Measurements from ENCODE around the gene CD6. TPM values are rescaled to one million over a fixed set of nuclear protein-coding genes. Genes with fewer than 3 reads are reported as not detected.

Gene CD6
- total RNA-seq, 6 experiments from 2014 or later, result 0.29 to 2.4 (median 0.52) TPM

DNA sequence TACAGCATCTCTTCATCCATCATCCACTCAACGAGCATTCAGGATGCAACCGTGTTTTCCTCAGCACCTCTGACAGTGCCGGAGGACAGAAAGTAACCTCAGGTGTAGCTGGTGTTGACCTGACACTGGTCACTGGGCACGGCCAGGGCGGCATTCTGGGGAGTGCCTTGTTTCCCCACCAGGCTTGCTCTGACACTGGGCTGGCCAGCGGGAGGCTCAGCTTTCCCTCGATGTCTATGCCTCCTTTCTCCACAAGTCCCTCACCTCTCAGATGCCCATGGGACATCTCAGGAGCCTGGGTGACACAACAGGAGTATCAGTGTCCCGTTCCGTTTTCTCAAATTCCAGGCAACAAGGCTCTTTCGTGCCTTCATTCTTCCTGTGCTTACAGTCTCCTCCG, 28.9 kb downstream of the CD6 start:
- Histone ChIP-seq H3K36me3 (no peaks in the 10 kb centered on the region), H3K27ac (no peak overlapping the region), H3K4me3 (no peak overlapping the region), H3K27me3 (no peaks in the 10 kb centered on the region), H3K9me3 (no peaks in the 10 kb centered on the region), H3K4me1 (no peaks in the 10 kb centered on the region)
- TF ChIP-seq, protein P1, sequence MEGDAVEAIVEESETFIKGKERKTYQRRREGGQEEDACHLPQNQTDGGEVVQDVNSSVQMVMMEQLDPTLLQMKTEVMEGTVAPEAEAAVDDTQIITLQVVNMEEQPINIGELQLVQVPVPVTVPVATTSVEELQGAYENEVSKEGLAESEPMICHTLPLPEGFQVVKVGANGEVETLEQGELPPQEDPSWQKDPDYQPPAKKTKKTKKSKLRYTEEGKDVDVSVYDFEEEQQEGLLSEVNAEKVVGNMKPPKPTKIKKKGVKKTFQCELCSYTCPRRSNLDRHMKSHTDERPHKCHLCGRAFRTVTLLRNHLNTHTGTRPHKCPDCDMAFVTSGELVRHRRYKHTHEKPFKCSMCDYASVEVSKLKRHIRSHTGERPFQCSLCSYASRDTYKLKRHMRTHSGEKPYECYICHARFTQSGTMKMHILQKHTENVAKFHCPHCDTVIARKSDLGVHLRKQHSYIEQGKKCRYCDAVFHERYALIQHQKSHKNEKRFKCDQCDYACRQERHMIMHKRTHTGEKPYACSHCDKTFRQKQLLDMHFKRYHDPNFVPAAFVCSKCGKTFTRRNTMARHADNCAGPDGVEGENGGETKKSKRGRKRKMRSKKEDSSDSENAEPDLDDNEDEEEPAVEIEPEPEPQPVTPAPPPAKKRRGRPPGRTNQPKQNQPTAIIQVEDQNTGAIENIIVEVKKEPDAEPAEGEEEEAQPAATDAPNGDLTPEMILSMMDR (IDR thresholded peaks at IDR 0.05), result no peak
- no peak for TF ChIP-seq POLR2A (IDR thresholded peaks at IDR 0.05)
- ATAC-seq (no peak), DNase-seq (peak in 1 of 3 donors; percentile 35)
- intact Hi-C loops (cut with DNase I), result no loop called here
- 64% methylated on average over 8 of the region's 11 CpGs for WGBS (ENCODE audit: insufficient coverage, low coverage, low lambda C conversion rate, missing lambda C conversion rate)

DNA sequence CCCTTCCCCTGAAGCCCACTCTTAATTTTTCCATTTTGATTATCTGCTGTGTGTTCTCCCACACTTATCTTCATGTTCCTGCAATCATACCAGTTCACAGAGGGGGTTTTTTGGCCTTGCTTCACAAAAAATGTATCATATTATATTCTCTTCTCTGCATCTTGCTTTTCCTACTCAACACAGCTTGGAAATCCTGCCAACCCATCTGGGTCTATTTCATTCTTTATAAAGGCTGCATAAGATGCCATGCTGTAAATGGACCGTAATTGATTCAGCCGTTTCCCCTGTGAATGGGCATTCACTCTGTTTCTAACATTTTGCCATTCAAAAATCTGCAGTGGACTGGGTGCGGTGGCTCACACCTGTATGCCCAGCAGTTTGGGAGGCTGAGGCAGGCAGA, 30.5 kb downstream of the CD6 start:
- Histone ChIP-seq H3K36me3 (no peaks in the 10 kb centered on the region), H3K27ac (no peak overlapping the region), H3K9me3 (no peaks in the 10 kb centered on the region), H3K4me1 (no peaks in the 10 kb centered on the region), H3K4me3 (no peak overlapping the region), H3K27me3 (peaks cover 0 to 4% of the 10 kb centered on the region in 2 donors)
- WGBS (ENCODE audit: insufficient coverage, low coverage, low lambda C conversion rate, missing lambda C conversion rate), result 93% methylated on average over 3 of the region's 3 CpGs
- ATAC-seq (no peak), DNase-seq (no peak)
- intact Hi-C loops (cut with DNase I), result no loop called here
- no peak for TF ChIP-seq POLR2A (IDR thresholded peaks at IDR 0.05)
- TF ChIP-seq, protein P1 (IDR thresholded peaks at IDR 0.05), result no peak

GRCh38 chr11:61002598-61002997, 31.1 kb downstream of the CD6 start:
- peak in 1 of 3 donors; percentile 13 for DNase-seq
- H3K4me3 ChIP-seq, result no peak overlapping the region
- intact Hi-C loops (cut with DNase I), result no loop called here
- 66% methylated on average over 7 of the region's 7 CpGs for WGBS (ENCODE audit: insufficient coverage, low coverage, low lambda C conversion rate, missing lambda C conversion rate)
- H3K36me3 ChIP-seq, result no peaks in the 10 kb centered on the region
- no peak overlapping the region for H3K27ac ChIP-seq
- H3K4me1 ChIP-seq, result peaks cover 0 to 5% (median 0%) of the 10 kb centered on the region in 4 donors
- no peak for TF ChIP-seq POLR2A (IDR thresholded peaks at IDR 0.05)
- TF ChIP-seq, protein P1 (IDR thresholded peaks at IDR 0.05), result no peak
- H3K9me3 ChIP-seq, result no peaks in the 10 kb centered on the region
- no peak for ATAC-seq
- peaks cover 0 to 10% of the 10 kb centered on the region in 2 donors for H3K27me3 ChIP-seq

DNA sequence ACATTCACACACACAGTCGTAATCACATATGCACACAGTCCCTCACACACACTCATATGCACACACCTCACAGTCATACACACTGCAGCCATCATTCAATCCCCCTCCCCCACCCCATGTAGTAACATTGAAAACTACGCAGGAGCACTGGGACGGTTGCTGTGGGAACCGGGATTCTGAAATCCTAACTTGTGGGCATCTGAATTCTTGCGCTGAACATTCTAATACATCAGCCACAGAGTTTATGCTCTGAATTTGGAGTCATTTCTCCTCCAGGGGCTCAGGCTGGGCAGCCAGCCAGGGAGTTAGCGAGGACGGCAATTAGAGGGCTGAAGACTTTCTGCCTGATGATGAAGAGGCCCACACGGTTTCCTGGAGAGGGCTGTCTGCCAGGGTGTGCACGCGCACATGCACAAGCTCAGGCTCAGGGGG, 32.7 kb downstream of the CD6 start:
- H3K27me3 ChIP-seq, result peaks cover 0 to 18% of the 10 kb centered on the region in 2 donors
- no peaks in the 10 kb centered on the region for H3K9me3 ChIP-seq
- TF ChIP-seq, protein P1 (IDR thresholded peaks at IDR 0.05), result no peak
- TF ChIP-seq POLR2A (IDR thresholded peaks at IDR 0.05), result no peak
- no peaks in the 10 kb centered on the region for H3K36me3 ChIP-seq
- no peak overlapping the region for H3K27ac ChIP-seq
- H3K4me1 ChIP-seq, result peaks cover 0 to 14% (median 0%) of the 10 kb centered on the region in 4 donors
- 0% methylated on average over 1 of the region's 10 CpGs for WGBS (ENCODE audit: insufficient coverage, low coverage, low lambda C conversion rate, missing lambda C conversion rate)
- no peak overlapping the region for H3K4me3 ChIP-seq
- intact Hi-C loops (cut with DNase I), result no loop called here
- DNase-seq, result peak in 1 of 3 donors; percentile 26
- ATAC-seq, result no peak

DNA sequence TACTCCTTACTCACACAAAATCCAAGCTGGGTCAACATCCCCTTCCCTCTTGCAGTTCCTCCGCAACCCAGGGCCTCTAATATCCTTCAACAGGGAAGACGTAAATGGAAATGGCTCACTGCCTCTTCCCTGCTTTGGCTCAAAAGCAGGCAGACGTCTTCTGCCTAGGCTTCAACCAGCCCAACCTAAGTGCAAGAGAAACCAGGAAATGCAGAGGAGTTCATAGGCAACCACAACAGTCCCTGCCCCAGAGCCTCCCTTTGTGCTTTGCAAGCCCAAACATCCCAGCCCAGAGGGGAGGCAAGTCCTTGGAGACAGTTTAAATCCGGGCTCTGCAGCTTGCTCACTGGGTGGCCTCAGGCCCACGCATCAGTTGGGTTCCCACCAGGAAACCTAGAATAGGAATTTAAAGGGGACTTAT, 33.3 kb downstream of the CD6 start:
- Histone ChIP-seq H3K27me3 (peaks cover 0 to 18% of the 10 kb centered on the region in 2 donors), H3K4me1 (peaks cover 0 to 14% (median 0%) of the 10 kb centered on the region in 4 donors), H3K4me3 (no peak overlapping the region), H3K27ac (no peak overlapping the region), H3K9me3 (no peaks in the 10 kb centered on the region), H3K36me3 (no peaks in the 10 kb centered on the region)
- ATAC-seq (no peak), DNase-seq (peak in 1 of 3 donors; percentile 12)
- intact Hi-C loops (cut with DNase I), result no loop called here
- no peak for TF ChIP-seq POLR2A (IDR thresholded peaks at IDR 0.05)
- TF ChIP-seq, protein P1 (IDR thresholded peaks at IDR 0.05), result no peak
- 48% methylated on average over 3 of the region's 5 CpGs for WGBS (ENCODE audit: insufficient coverage, low coverage, low lambda C conversion rate, missing lambda C conversion rate)

All from right lobe of liver (tissue), 6 donors.